K562 (cell line): Measurements from ENCODE around the gene ADCY4. TPM values are rescaled to one million over a fixed set of nuclear protein-coding genes. Genes with fewer than 3 reads are reported as not detected.

Source experiments
- ARID1B ChIP-seq: fragments of 450-650 bp; IDR thresholded peaks from 2 replicates; pipeline ENCODE4 v1.6.1; 2016; ENCODE audit warnings: antibody characterized with exemption, mild to moderate bottlenecking, inconsistent platforms
- BRD9 ChIP-seq: fragments of 450-650 bp; IDR thresholded peaks from 2 replicates; pipeline ENCODE4 v1.6.1; 2018; ENCODE audit warnings: low read depth; ENCODE audit not compliant: partially characterized antibody
- CCAR2 ChIP-seq: fragments of 200-400 bp; formaldehyde crosslinking; IDR thresholded peaks from 2 replicates; pipeline ENCODE4 v1.6.1; 2017; ENCODE audit warnings: mild to moderate bottlenecking, low read depth, low read length
- CCNT2 ChIP-seq: IDR thresholded peaks from 2 replicates; pipeline ENCODE4 v1.6.1; 2011; ENCODE audit warnings: borderline replicate concordance, low read depth, mild to moderate bottlenecking, moderate library complexity, mixed read lengths, low read length; ENCODE audit not compliant: insufficient read length; ENCODE audit errors: extremely low read depth
- CREB1 ChIP-seq, 2 experiments: sonication (generic) in 1 of 2; formaldehyde crosslinking in 1 of 2; IDR thresholded peaks; 2 replicates each; pipeline versions ENCODE4 v1.6.1 to v1.8.0; 2012 to 2022; ENCODE audit warnings: inconsistent platforms in 1 of 2, mild to moderate bottlenecking in 1 of 2, missing genetic modification reagents in 1 of 2, moderate library complexity in 1 of 2
- E2F3 ChIP-seq: fragments of 250-450 bp; sonication (Bioruptor Pico); IDR thresholded peaks from 2 replicates; pipeline ENCODE4 v1.4.0; 2020; ENCODE audit warnings: mild to moderate bottlenecking
- ELF1 ChIP-seq: fragments of 200-800 bp; sonication (Bioruptor generic); IDR thresholded peaks from 2 replicates; pipeline ENCODE4 v1.6.1; 2016; ENCODE audit warnings: missing genetic modification characterization, missing compliant biosample characterization
- ESRRA ChIP-seq: fragments of 450-650 bp; IDR thresholded peaks from 2 replicates; pipeline ENCODE4 v1.6.1; 2014; ENCODE audit warnings: low read depth, mild to moderate bottlenecking, moderate library complexity, borderline replicate concordance
- FOXK2 ChIP-seq, 2 experiments: fragments of 450-650 bp; IDR thresholded peaks in 1 of 2; conservative IDR thresholded peaks in 1 of 2; 2 replicates each; pipeline ENCODE4 v1.6.1; 2016; ENCODE audit warnings: low read depth in 2 of 2, mild to moderate bottlenecking in 1 of 2
- LARP7 ChIP-seq: fragments of 450-650 bp; IDR thresholded peaks from 2 replicates; pipeline ENCODE4 v1.6.1; 2016
- MBD2 ChIP-seq: sonication (generic); IDR thresholded peaks from 2 replicates; pipeline ENCODE4 v1.6.1; 2016; ENCODE audit warnings: low read depth, borderline replicate concordance
- MEIS2 ChIP-seq: fragments of 450-650 bp; IDR thresholded peaks from 2 replicates; pipeline ENCODE4 v1.6.1; 2014; ENCODE audit warnings: mild to moderate bottlenecking; ENCODE audit not compliant: partially characterized antibody
- PHF21A ChIP-seq: fragments of 450-650 bp; IDR thresholded peaks from 2 replicates; pipeline ENCODE4 v1.6.1; 2017; ENCODE audit warnings: low read depth, borderline replicate concordance
- STAT5B ChIP-seq: fragments of 250-450 bp; sonication (Bioruptor Pico); IDR thresholded peaks from 2 replicates; pipeline ENCODE4 v1.8.0; 2021; ENCODE audit warnings: mild to moderate bottlenecking, inconsistent platforms
- TAL1 ChIP-seq: fragments of 450-650 bp; IDR thresholded peaks from 2 replicates; pipeline ENCODE4 v1.6.1; 2016; ENCODE audit warnings: mild to moderate bottlenecking
- TCF3 ChIP-seq: sonication (generic); formaldehyde crosslinking; IDR thresholded peaks from 2 replicates; pipeline ENCODE4 v1.4.0; 2020; ENCODE audit warnings: mild to moderate bottlenecking, missing genetic modification reagents
- ZBTB1 ChIP-seq: sonication (generic); formaldehyde crosslinking; IDR thresholded peaks from 2 replicates; pipeline ENCODE4 v1.8.1; 2023; ENCODE audit warnings: missing genetic modification reagents, low read depth, mild to moderate bottlenecking, borderline replicate concordance
- ZNF124 ChIP-seq: sonication (generic); formaldehyde crosslinking; IDR thresholded peaks from 2 replicates; pipeline ENCODE4 v1.8.1; 2022; ENCODE audit warnings: missing genetic modification reagents
- ZNF584 ChIP-seq: fragments of 200-800 bp; sonication (Bioruptor generic); IDR thresholded peaks from 2 replicates; pipeline ENCODE4 v1.6.1; 2016; ENCODE audit warnings: low read depth, mild to moderate bottlenecking, missing genetic modification characterization, missing compliant biosample characterization
- ZNF644 ChIP-seq: fragments of 200-800 bp; sonication (Bioruptor generic); IDR thresholded peaks from 2 replicates; pipeline ENCODE4 v1.6.1; 2016; ENCODE audit warnings: low read depth, missing genetic modification characterization, missing compliant biosample characterization
- polyA plus RNA-seq, 8 experiments: library from polyadenylated mRNA; depleted of rRNA in 4 of 8; stranded (reverse) in 5 of 8; unstranded in 3 of 8; fragments of >200 nt; fragmentation: Nextera tagmentation in 2 of 8; fragmentation: Illumina TruSeq in 1 of 8; extraction: Ambion mirVana in 2 of 8; extraction: Trizol in 1 of 8; gene quantifications; 2 replicates each; pipeline versions ENCODE4 v1.2.1 to v1.2.3, GENCODE V29; 2011 to 2014; ENCODE audit warnings: inconsistent platforms in 1 of 8, missing spikeins in 1 of 8
- total RNA-seq, 7 experiments: library from RNA; depleted of rRNA in 6 of 7; stranded (reverse); fragments of >200 nt in 6 of 7; fragmentation: Illumina TruSeq in 2 of 7; extraction: Trizol in 2 of 7; gene quantifications; 2 replicates each; pipeline versions ENCODE4 v1.2.1 to v1.2.3, GENCODE V29; 2011 to 2021; ENCODE audit warnings: low replicate concordance in 1 of 7
- TF ChIP-seq, protein P1 (sequence below): fragments of 250-450 bp; sonication (Bioruptor Pico); IDR thresholded peaks from 2 replicates; pipeline ENCODE4 v1.8.0; 2022; ENCODE audit warnings: moderate library complexity, mild to moderate bottlenecking, inconsistent platforms
- TF ChIP-seq, protein P2 (sequence below): sonication (generic); formaldehyde crosslinking; IDR thresholded peaks from 2 replicates; pipeline ENCODE4 v1.8.1; 2023; ENCODE audit warnings: mild to moderate bottlenecking, missing genetic modification reagents
- TF ChIP-seq, protein P3 (sequence below): sonication (generic); formaldehyde crosslinking; IDR thresholded peaks from 2 replicates; pipeline ENCODE4 v1.8.0; 2022; ENCODE audit warnings: missing genetic modification reagents, mild to moderate bottlenecking, borderline replicate concordance

ADCY4 gene
- total and polyA plus RNA-seq, 9 of the 15 experiments (the other 6 are each of a cell fraction or from before 2014, with no cell fraction given): 0.04 to 0.31 (median 0.15) TPM; not detected in 2

DNA sequence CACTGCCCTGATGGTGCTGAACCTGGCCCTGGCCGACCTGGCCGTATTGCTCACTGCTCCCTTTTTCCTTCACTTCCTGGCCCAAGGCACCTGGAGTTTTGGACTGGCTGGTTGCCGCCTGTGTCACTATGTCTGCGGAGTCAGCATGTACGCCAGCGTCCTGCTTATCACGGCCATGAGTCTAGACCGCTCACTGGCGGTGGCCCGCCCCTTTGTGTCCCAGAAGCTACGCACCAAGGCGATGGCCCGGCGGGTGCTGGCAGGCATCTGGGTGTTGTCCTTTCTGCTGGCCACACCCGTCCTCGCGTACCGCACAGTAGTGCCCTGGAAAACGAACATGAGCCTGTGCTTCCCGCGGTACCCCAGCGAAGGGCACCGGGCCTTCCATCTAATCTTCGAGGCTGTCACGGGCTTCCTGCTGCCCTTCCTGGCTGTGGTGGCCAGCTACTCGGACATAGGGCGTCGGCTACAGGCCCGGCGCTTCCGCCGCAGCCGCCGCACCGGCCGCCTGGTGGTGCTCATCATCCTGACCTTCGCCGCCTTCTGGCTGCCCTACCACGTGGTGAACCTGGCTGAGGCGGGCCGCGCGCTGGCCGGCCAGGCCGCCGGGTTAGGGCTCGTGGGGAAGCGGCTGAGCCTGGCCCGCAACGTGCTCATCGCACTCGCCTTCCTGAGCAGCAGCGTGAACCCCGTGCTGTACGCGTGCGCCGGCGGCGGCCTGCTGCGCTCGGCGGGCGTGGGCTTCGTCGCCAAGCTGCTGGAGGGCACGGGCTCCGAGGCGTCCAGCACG, 18.9 kb downstream of the ADCY4 start (continued):
- TF ChIP-seq ELF1 (tag): peak; percentile 23; the same call in 1 of the 2 replicates
- TF ChIP-seq STAT5B (CRISPR knock-in tag): no peak
- TF ChIP-seq TAL1: no peak
- peak; percentile 81 for TF ChIP-seq ZNF584 (CRISPR knock-in tag)
- TF ChIP-seq CCNT2: no peak
- 0 out of 2 replicates have a peak, but pooled peaks have one; percentile 14 for TF ChIP-seq ARID1B
- TF ChIP-seq ZNF644 (tag): no peak
- TF ChIP-seq ESRRA: 0 out of 2 replicates have a peak, but pooled peaks have one; percentile 30
- TF ChIP-seq LARP7: no peak
- peak; percentile 20; the same call in 1 of the 2 replicates for TF ChIP-seq MBD2
- TF ChIP-seq CCAR2: no peak
- no peak for TF ChIP-seq PHF21A
- TF ChIP-seq, protein P1, sequence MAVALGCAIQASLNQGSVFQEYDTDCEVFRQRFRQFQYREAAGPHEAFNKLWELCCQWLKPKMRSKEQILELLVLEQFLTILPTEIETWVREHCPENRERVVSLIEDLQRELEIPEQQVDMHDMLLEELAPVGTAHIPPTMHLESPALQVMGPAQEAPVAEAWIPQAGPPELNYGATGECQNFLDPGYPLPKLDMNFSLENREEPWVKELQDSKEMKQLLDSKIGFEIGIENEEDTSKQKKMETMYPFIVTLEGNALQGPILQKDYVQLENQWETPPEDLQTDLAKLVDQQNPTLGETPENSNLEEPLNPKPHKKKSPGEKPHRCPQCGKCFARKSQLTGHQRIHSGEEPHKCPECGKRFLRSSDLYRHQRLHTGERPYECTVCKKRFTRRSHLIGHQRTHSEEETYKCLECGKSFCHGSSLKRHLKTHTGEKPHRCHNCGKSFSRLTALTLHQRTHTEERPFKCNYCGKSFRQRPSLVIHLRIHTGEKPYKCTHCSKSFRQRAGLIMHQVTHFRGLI: no peak
- peak; percentile 86 for TF ChIP-seq ZBTB1 (CRISPR knock-in tag)
- TF ChIP-seq BRD9: no peak
- TF ChIP-seq, protein P2, sequence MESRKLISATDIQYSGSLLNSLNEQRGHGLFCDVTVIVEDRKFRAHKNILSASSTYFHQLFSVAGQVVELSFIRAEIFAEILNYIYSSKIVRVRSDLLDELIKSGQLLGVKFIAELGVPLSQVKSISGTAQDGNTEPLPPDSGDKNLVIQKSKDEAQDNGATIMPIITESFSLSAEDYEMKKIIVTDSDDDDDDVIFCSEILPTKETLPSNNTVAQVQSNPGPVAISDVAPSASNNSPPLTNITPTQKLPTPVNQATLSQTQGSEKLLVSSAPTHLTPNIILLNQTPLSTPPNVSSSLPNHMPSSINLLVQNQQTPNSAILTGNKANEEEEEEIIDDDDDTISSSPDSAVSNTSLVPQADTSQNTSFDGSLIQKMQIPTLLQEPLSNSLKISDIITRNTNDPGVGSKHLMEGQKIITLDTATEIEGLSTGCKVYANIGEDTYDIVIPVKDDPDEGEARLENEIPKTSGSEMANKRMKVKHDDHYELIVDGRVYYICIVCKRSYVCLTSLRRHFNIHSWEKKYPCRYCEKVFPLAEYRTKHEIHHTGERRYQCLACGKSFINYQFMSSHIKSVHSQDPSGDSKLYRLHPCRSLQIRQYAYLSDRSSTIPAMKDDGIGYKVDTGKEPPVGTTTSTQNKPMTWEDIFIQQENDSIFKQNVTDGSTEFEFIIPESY: peak; percentile 99
- no peak; the same call in 1 of the 2 replicates for TF ChIP-seq TCF3 (CRISPR knock-in tag)
- TF ChIP-seq CREB1 (IDR thresholded peaks at IDR 0.05): no peak
- peak; percentile 71 for TF ChIP-seq CREB1 (CRISPR knock-in tag; IDR thresholded peaks at IDR 0.05)
- TF ChIP-seq, protein P3, sequence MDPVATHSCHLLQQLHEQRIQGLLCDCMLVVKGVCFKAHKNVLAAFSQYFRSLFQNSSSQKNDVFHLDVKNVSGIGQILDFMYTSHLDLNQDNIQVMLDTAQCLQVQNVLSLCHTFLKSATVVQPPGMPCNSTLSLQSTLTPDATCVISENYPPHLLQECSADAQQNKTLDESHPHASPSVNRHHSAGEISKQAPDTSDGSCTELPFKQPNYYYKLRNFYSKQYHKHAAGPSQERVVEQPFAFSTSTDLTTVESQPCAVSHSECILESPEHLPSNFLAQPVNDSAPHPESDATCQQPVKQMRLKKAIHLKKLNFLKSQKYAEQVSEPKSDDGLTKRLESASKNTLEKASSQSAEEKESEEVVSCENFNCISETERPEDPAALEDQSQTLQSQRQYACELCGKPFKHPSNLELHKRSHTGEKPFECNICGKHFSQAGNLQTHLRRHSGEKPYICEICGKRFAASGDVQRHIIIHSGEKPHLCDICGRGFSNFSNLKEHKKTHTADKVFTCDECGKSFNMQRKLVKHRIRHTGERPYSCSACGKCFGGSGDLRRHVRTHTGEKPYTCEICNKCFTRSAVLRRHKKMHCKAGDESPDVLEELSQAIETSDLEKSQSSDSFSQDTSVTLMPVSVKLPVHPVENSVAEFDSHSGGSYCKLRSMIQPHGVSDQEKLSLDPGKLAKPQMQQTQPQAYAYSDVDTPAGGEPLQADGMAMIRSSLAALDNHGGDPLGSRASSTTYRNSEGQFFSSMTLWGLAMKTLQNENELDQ (CRISPR knock-in tag): 0 out of 2 replicates have a peak, but pooled peaks have one; percentile 43
- no peak for TF ChIP-seq FOXK2 (conservative IDR thresholded peaks at IDR 0.05 in 1 of 2, IDR thresholded peaks at IDR 0.05 in 1 of 2; ENCODE audit: low read depth in 2 of 2)
- peak; percentile 59; the same call in 1 of the 2 replicates for TF ChIP-seq E2F3 (CRISPR knock-in tag)
- no peak for TF ChIP-seq MEIS2
- no peak for TF ChIP-seq ZNF124 (CRISPR knock-in tag)
